HG03571 (cell line): ENCODE results near the gene EIF4H.
A peak's percentile ranks its signal among the peaks of the same experiment; 100 is the strongest.
"Not testable (repeated sequence)": the region's sequence is repeated elsewhere in the genome, so short reads cannot be mapped to it uniquely, and the experiment has no call there.

Experiments
- ATAC-seq: cut with Tn5 transposase; IDR thresholded peaks from one replicate; pipeline ENCODE4 v1.9.1; 2021; ENCODE audit not compliant: unreplicated experiment

EIF4H gene

DNA sequence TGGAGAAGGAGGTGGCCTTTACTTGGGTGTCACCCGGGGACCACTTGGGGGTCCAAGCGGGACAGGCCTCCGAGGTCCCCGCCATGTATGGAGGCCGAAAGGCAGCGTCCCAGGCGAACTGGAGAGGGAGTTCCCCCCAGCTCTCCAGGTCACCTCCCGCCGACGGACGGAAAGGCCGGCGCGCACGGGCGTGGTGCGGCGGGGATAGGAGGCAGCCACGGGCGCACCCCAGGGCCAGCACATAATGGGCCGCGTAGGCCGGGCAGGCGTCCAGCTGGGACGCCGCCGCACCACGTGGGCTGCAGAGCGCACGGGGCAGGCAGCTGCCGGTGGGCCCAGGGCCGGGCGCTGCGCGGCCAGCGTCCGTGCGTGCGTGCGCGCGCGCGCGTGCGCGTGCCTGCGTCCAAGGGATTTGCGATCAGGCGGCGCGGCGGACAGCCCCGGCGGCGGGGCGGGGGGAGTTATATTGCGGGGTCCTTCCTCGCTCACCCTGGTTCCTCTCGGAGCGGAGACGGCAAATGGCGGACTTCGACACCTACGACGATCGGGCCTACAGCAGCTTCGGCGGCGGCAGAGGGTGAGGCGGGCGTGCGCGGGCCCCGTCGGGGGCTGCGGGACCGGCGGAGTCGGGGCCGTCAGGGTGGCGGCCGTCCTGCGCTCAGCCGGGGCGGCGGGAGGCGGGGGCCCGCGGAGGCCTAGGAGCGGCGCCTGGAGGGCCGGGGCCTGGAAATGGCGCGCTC is at the start of gene EIF4H:
Gene EIF4H, plus strand, starts transcription at position 491 of the 740 bp plus-strand sequence. Its CDS starts 28 bp downstream, at position 519.
- peak; percentile 76 for ATAC-seq

DNA sequence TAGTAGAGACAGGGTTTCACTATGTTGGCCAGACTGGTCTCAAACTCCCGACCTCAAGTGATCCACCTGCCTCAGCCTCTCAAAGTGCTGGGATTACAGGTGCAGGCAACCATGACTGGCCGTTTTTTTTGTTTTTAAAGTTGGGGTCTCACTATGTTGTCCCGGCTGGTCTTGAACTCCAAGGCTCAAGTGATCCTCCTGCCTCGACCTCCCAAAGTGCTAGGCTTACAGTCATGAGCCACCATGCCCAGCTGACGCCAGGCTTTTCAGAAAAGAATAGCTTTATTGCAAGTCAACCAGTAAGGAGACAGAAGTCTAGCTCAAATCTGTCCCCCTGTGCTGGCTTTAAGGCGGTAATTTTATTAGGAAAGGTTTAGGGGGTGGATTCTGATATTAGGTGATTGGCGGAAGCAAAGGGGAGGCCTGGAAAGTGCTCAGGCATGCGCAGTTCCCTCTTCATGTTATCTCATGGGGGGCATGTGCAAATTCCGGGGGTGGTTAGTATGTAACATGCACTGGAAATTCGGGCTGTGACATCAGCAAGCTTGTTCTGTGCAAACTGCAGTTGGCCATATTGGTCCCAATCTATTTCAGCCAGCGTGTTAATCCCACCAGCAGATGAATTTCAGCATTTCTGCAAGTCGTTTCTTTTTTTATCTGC is 47.8 kb upstream of the EIF4H start:
- ATAC-seq: no peak

DNA sequence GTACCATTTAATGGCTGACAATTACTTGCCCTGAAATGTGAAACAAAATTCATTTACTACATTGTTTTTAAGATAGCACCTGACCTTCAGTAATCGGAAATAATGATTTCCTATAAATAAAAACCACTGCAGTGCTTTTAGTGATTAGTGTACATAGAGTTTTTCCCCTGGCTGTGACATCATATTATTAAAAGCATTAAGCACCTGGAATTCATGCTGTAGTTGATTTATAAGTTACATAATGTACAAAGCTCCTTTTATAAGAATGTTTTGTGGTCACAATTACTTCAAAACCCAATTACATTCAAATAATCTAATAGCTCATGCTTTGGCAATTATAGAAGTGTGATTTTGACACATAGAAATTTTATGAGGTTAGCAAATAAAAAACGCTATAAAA is 44.3 kb upstream of the EIF4H start:
- ATAC-seq: no peak

DNA sequence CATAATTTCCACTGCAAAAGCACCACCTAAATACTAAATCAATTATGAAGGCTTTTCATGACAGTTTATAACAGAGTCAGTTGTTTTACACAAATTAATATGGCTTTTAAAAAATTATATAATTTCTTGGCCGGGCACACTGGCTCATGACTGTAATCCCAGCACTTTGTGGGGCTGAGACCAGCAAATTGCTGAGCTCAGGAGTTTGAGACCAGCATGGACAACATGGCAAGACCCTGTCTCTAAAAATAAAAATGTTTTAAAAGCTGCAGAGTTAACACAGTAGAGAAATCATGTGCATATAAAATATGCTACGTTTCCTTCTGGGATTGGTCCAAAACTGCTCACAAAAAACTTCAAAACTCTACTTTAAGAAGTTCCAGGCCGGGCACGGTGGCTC is 43.6 kb upstream of the EIF4H start:
- no peak for ATAC-seq

DNA sequence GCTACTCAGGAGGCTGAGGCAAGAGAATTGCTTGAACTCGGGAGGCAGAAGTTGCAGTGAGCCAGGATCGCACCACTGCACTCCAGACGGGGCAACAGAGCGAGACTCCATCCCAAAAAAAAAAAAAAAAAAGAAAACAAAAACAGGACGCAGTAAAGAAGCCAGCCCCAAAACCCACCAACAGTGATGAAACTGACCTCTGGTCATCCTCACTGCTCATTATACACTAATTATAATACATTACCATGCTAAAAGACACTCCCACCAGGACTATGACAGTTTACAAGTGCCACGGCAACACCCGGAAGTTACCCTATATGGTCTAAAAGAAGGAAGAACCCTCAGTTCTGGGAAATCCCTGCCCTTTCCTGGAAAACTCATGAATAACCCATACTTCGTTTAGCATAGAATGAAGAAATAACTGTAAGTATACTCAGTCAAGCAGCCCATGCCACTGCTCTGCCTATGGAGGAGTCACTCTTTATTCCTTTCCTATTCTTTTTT is 40.0 kb upstream of the EIF4H start:
- no peak for ATAC-seq

DNA sequence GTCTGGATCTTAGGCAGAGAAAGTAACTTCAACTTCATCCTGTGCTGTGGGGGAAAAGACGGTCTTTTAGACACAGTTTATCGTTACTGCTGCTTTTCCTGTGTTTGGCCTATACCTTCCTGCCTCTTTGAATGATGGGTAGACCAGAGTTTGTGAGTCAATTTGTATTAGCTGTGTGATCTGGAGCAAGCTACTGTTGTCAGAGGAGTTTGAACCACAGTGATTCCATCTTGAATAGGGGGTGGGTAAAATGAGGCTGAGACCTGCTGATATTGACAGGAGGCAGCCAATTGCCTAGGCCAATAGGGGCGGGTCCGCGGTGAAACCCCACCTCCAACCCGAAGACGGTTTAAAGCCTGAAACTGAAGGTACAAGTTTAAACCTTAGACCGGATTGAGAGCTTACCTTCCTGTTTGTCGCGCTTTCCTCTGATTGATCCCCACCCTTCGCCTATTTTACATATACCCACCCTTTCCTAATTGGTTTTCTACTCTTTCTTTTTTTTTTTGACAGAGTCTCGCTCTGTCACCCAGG is 35.8 kb upstream of the EIF4H start:
- no peak for ATAC-seq

DNA sequence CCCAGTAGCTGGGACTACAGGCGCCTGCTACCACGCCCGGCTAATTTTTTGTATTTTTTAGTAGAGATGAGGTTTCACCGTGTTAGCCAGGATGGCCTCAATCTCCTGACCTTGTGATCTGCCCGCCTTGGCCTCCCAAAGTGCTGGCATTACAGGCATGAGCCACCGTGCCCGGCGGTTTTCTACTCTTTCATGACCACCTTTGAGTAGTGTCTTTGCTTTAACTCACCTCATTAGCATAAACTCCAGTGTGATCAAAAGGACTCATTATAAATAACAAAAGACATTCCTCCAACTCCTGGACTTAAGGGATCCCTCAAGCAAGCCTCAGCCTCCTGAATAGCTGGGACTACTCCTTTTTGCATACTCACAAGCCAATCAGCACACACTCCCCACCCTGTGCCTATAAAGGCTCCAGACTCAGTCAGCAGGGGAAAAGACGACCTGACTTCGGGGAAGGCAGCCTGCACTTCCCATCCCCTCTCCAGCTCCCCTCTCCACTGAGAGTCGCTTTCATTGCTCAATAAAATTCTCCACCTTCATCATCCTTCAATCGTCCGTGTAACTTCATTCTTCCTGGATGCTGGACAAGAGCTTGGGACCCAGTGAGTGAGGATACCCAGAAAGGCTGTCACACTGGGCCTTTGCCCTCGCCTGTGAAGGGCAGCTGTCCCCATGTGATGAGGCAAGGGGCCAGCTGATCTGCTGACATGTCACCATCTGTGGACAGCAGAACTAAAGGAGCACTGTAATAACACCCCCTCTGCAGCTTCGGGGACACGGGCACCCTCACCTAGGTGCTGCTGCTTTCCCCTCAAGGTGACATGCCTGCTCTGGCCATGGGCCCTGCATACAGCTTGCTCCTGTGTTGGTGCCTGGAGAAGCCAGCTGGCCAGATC is 35.0 kb upstream of the EIF4H start:
- no peak for ATAC-seq

DNA sequence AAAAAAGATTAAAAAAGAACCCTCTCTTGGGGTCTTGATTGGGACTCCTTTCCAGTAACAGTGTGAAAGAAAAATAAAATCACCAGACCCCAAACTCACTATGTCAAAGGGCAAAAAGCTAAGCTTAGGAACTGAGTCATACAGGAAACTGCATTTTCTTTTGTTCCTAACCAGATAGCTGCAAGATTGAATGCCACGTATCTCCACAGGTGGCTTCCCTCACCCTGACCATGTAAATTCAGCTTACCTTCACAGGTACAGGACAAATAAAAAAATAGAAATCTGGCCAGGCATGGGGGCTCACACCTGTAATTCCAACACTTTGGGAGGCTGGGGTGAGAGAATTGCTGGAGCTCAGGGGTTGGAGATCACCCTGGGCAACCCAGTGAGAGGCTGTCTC is 32.5 kb upstream of the EIF4H start:
- ATAC-seq: no peak

DNA sequence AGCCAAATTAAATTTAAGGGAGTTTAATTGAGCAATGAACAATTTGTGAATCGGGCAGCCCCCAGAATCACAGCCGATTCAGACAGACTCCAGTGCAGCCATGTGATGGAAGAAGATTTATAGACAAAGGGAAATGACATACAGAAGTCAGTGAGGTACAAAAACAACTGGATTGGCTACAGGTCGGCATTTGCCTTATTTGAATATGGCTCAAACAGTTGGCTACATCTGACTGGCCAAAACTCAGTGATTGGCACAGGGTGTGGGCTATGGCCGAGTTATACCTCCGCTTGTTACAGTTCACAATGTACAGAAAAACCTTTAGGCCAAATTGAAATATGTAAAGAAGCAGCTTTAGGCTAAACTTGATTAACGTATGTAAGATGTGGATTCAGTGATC is 30.8 kb upstream of the EIF4H start:
- no peak for ATAC-seq

DNA sequence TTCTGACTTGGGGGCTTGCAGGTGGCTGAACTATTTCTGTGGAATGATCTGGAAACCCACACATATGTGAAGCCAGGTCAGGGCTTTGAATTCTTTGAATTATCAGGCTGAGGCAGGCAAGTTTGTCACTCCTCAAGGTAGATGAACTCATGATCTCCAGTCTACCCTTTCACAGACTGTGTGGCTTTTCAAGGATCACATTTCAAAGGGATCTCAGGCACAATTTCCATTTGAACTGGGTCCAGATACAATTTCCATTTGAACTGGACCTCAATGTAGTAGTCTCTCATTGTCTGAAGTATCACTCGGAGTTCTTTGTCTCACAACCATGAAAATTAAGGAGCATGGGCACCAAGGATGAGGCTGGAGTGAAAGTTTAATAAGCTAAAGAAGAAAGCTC is 25.7 kb upstream of the EIF4H start:
- ATAC-seq: no peak

DNA sequence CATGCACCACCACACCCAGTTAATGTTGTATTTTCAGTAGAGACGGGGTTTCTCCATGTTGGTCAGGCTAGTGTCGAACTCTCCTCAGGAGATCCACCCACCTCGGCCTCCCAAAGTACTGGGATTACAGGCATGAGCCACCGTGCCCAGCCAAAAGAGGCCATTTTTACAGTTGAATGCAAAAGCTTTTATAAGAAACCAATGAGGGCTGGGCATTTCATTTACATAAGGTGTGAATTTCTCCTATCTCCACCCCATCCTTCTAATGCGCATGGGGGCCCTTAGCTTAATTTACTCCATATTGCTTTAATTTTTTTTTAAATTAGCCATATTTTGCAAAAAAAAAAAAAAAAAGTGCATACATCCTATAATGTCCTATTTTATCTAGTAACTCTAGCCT is 25.1 kb upstream of the EIF4H start:
- no peak for ATAC-seq

DNA sequence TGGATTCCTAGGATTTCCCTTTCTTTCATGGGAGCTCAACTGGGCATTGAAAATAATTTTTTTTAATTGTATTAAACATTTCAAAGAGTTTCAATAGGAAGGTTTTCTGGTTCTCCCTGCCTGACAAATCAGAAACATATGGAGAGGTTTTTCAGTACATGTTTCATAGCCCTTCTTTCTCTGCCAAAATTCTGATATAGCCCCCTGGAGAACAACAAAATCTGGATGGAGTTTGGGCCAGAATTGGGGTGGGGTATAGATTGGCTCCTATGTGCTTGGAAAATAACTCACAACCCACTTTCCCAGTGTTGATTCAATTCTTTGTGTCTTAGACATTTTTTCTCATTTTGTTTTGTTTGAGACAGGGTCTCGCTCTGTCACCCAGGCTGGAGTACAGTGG is 24.6 kb upstream of the EIF4H start:
- ATAC-seq: no peak

DNA sequence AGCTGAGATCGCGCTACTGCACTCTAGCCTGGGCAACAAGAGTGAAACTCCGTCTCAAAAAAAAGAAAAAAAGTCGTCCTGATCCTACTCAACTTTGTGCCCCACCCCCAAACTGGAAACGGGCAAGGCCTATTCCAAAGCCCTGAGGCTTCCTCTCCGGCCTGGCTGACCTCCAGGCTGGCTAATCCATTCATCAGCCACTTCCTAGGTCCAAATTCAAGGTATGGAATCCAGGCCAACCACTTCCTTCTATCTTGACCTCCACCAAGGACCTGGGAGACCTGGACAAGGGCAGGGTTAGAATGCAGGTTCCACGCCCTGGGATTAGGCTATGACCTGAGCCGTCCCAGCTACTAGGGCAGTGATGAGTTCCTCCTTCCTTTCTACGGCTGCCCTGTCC is 20.4 kb upstream of the EIF4H start:
- ATAC-seq: no peak

DNA sequence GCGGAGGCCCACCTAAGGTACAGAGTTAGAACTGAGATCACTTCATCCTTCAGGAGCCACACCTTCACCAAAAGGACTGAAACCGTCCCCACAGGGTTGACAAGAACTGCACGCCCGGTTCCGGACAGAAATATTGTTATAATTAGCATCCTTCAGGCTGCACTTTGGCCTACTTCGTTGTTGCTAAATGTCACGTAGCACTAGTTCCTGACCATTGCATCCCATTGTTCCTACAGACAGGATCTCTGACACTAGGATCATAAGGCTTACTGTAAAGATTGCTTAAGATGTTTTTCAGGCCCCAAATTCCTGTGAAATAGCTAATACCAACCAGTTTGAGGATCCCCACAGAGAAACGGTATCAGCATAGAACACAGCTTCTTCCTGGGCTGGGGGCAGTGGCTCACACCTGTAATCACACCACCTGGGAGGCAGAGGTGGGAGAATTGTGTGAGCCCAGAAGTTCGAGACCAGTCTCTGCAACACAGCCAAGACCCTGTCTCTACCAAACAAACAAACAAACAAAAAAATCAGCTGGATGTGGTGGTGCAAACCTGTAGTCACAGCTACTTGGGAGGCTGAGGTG is 18.3 kb upstream of the EIF4H start:
- no peak for ATAC-seq

DNA sequence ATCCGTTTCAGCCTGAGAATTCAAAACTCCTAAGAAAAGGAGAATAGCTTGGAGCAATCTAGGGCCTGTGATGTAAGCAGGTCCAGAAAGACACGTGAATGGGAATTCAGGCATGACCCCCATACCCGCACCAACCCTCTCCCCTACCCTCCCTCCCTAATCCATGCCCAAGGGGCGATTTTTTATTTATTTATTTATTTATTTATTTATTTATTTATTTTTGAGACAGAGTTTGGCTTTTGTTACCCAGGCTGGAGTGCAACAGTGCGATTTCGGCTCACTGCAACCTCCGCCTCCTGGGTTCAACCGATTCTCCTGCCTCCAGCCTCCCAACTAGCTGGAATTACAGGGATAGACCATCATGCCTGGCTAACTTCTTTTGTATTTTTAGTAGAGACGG is 16.6 kb upstream of the EIF4H start:
- no peak for ATAC-seq

DNA sequence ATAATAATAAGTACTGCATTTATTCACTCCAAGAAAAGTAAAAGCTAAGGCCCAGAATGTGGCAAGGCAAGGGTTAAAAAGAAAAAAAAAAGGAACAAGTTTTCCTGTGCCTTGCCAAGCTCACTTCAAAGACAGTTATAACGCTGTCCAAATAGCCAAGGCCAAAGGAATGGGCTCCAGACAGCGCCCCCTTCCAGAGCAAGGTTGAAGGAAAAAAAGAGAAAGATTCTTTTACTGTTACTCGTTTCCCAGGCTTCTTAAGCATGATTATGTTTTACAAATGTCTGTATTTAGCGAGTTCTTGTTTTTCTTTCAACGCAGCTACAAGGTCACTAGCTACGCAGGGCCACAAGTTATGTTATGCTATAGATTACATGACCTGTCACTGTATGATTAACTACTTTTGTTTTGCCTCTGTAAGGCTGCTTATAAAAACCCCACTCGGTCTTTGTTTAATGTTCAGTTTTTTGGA is 9.1 kb upstream of the EIF4H start:
- no peak for ATAC-seq

DNA sequence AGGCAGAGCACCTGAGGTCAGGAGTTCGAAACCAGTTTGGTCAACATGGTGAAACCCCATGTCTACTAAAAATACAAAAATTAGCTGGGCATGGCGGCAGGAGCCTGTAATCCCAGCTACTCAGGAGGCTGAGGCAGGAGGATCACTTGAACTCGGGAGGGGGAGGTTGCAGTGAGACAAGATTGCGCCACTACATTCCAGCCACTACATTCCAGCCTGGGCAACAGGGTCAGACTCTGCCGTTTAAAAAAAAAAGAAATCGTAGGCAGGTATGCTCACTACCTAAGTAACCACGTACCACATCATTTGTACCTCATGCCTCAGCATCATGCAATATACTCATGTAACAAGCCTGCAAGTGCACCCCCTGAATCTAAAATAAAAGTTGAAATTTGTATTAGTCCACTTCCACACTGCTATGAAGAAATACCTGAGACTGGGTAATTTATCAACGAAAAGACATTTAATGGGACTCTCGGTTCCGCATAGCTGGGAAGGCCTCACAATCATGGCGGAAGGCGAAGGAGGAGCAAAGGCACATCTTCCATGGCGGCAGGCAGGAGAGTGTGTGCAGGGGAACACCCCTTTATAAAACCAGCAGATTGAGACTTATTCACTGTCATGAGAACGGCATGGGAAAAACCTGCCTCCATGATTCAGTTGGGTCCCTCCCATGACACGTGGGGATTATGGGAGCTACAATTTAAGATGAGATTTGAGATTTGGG is 8.1 kb upstream of the EIF4H start:
- no peak for ATAC-seq

DNA sequence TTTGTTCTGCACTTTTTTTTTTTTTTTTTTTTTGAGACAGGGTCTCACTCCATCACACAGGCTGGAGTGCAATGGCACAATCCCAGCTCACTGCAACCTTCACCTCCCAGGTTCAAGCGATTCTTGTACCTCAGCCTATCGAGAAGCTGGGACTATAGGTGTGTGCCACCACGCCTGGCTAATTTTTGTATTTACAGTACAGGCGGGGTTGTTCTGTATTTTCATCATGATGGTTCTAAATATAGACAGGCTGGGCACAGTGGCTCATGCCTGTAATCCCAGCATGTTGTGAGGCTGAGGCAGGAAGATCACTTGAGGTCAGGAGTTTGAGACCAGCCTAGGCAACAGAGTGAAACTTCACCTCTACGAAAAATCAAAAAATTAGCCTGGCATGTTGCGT is 6.8 kb upstream of the EIF4H start:
- not testable (repeated sequence) for ATAC-seq

DNA sequence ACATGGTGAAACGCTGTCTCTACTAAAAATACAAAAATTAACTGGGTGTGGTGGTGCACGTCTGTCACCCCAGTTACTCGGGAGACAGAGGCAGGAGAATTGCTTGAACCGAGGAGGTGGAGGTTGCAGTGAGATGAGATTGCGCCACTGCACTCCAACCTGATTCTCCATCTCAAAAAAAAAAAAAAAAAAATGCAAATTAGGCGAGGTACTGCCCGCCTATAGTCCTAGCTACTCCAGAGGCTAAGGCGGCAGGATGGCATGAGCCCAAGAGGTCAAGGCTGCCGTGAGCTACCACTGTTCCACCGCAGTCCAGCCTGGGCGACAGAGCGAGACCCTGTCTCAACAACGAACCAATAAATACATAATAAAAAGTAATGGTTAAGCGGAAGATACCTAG is 1.1 kb upstream of the EIF4H start:
- no peak for ATAC-seq

DNA sequence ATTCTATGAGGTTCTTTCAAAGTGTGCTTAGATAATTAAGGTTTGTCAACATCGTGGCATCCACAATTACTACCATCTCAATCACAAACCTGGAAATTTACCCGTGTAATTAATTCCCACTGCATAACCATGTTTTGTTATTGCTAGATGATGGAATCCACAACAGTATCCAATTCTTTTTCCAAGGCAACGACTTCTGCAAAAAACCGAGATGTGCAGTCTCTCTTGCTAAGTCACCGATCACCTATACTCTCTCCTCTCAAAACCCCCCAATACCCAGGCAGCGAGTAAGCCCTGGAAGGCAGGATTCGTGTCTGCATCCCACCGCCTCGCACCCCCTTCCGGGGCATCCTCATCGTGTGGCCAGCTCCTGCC is 678 bp upstream of the EIF4H start:
- ATAC-seq: peak; percentile 16
